ENCODE data around the gene CHCHD6. TPM values are rescaled to one million over a fixed set of nuclear protein-coding genes. Genes with fewer than 3 reads are reported as not detected.

CHCHD6 gene
- total and polyA plus RNA-seq, 2 of the 4 experiments (the other 2 are of a cell fraction): 18.8 to 28.9 TPM

DNA sequence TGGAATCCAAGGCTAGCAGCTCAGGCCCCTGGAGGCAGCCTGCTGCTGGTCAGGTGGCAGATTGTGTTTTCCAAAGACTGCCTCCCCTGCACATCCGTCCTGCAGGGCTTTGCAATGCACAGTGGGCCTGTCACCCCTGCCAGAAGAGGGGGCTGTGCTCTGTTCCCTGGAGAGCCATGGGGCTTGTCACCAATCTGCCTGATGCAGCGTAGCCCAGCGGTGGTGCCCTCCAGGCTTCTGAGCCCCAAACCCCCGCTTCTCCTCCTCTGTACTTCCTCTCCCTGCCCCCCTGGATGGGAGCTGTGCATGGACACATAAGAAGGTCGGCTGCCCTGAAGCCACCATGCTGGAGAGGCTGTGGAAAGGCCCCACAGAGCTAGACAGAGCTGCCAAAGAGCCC lies 268.8 kb downstream of the CHCHD6 start:
- Histone ChIP-seq H2BK15ac (ENCODE audit: low read depth, low read length) (no peak overlapping the region), H3K23ac (ENCODE audit: low read depth, low read length) (no peak overlapping the region), H3K9ac (ENCODE audit: low read depth, low read length) (no peak overlapping the region), H3K27ac (ENCODE audit: insufficient read depth, low read length) (no peak overlapping the region), H4K8ac (ENCODE audit: low read depth in 2 of 2, low read length in 2 of 2) (no peak overlapping the region), H3K4ac (ENCODE audit: low read depth, low read length) (no peak overlapping the region), H4K5ac (ENCODE audit: low read depth, low read length) (no peak overlapping the region), H2AFZ (replicated peaks; ENCODE audit: low read length, poor library complexity) (no peak overlapping the region), H3K27me3 (ENCODE audit: control insufficient read depth, insufficient read depth, low read length) (no peaks in the 10 kb centered on the region; the same call in 1 of the 2 replicates), H2AK9ac (replicated peaks; ENCODE audit: low read depth, low read length, poor library complexity) (no peak overlapping the region), H3K9me3 (ENCODE audit: control insufficient read depth, insufficient read depth, low read length) (peaks cover 9% of the 10 kb centered on the region), H3K79me1 (ENCODE audit: low read depth in 1 of 2, low read length in 2 of 2) (no peaks in the 10 kb centered on the region), H2BK20ac (ENCODE audit: low read depth, low read length) (no peak overlapping the region), H2BK5ac (ENCODE audit: low read depth, low read length, poor library complexity, severe bottlenecking) (no peak overlapping the region), H3K4me1 (ENCODE audit: control insufficient read depth, insufficient read depth, low read length) (peaks cover 12% of the 10 kb centered on the region), H3K9me1 (ENCODE audit: insufficient read depth, low read length) (no peaks in the 10 kb centered on the region; the same call in 1 of the 2 replicates), H4K20me1 (ENCODE audit: insufficient read depth, low read length) (no peaks in the 10 kb centered on the region), H3K4me2 (ENCODE audit: low read depth, low read length) (no peak overlapping the region), H4K91ac (ENCODE audit: insufficient read depth, low read depth, low read length) (no peak overlapping the region), H3K4me3 (ENCODE audit: insufficient read depth, low read depth, low read length) (no peak overlapping the region), H3K56ac (ENCODE audit: extremely low read depth, insufficient read depth, low read length) (no peak overlapping the region), H3K18ac (ENCODE audit: low read depth, low read length) (no peak overlapping the region), H3K36me3 (ENCODE audit: control insufficient read depth, insufficient read depth, low read length) (no peaks in the 10 kb centered on the region), H2AK5ac (ENCODE audit: low read depth, low read length) (no peak overlapping the region), H2BK120ac (ENCODE audit: low read depth, low read length) (no peak overlapping the region), H3K14ac (replicated peaks; ENCODE audit: low read depth, low read length) (no peak overlapping the region)
- ATAC-seq (ENCODE audit: low read depth): no peak
- BruUV-seq (replicated peaks): no TSS peak
- POLR2A ChIA-PET (ENCODE audit: unreplicated experiment): no interaction called here
- in situ Hi-C loops (cut with MboI; ENCODE audit: low sequenced_read_pairs): no loop called here
- intact Hi-C loops (cut with micrococcal nuclease): no loop called here
- DNase-seq: no peak
- TF ChIP-seq SMC3 (IDR thresholded peaks at IDR 0.05; ENCODE audit: low read depth, low read length) (no peak), MAZ (IDR thresholded peaks at IDR 0.05; ENCODE audit: borderline replicate concordance, low read depth, low read length) (no peak), NFE2L2 (IDR thresholded peaks at IDR 0.05; ENCODE audit: low read depth, low read length) (no peak), RAD21 (IDR thresholded peaks at IDR 0.05; ENCODE audit: low read length) (no peak), BHLHE40 (IDR thresholded peaks at IDR 0.05; ENCODE audit: low read depth, low read length) (no peak), RFX5 (IDR thresholded peaks at IDR 0.05; ENCODE audit: low read depth, low read length) (no peak), POLR2A (IDR thresholded peaks at IDR 0.05; ENCODE audit: low read depth, low read length) (no peak), CEBPB (IDR thresholded peaks at IDR 0.05; ENCODE audit: low read depth, low read length) (no peak), CHD1 (IDR thresholded peaks at IDR 0.05; ENCODE audit: low read depth, low read length) (no peak)
- TF ChIP-seq, protein P1, sequence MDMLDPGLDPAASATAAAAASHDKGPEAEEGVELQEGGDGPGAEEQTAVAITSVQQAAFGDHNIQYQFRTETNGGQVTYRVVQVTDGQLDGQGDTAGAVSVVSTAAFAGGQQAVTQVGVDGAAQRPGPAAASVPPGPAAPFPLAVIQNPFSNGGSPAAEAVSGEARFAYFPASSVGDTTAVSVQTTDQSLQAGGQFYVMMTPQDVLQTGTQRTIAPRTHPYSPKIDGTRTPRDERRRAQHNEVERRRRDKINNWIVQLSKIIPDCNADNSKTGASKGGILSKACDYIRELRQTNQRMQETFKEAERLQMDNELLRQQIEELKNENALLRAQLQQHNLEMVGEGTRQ (IDR thresholded peaks at IDR 0.05; ENCODE audit: low read depth, low read length): no peak
- dilution Hi-C loops (cut with HindIII; ENCODE audit: low sequenced_read_pairs, unreplicated experiment): no loop called here
- WGBS, 2 experiments (ENCODE audit: extremely low coverage in 2 of 2, insufficient read length in 1 of 2): no CpG with 5 or more reads among the region's 5 CpGs
- CTCF ChIA-PET: no interaction called here

Measured in IMR-90 (cell line).